Esophagus muscularis mucosa (tissue), 3 donors: ENCODE measurements around the gene ZNF532.

Source experiments
- CTCF ChIP-seq, 3 experiments: fragments of 200-600 bp in 2 of 3; fragments of 450-650 bp in 1 of 3; sonication (generic) in 2 of 3; IDR thresholded peaks; one replicate each; pipeline ENCODE4 v1.5.1; 2017 to 2019; ENCODE audit warnings: antibody characterized with exemption in 3 of 3, mild to moderate bottlenecking in 2 of 3, moderate library complexity in 1 of 3
- POLR2A ChIP-seq: fragments of 450-650 bp; IDR thresholded peaks from one replicate; pipeline ENCODE4 v1.6.1; 2017; ENCODE audit warnings: antibody characterized with exemption, moderate library complexity, mild to moderate bottlenecking, low read depth
- POLR2AphosphoS5 ChIP-seq, 2 donors: sonication (generic); formaldehyde crosslinking; IDR thresholded peaks; one replicate each; pipeline ENCODE4 v1.6.1; 2017; ENCODE audit warnings: antibody characterized with exemption in 2 of 2

GRCh38 chr18:58980991-58981390, 116.3 kb downstream of the ZNF532 start:
- TF ChIP-seq CTCF (IDR thresholded peaks at IDR 0.05) (no peak), POLR2A (no peak), POLR2AphosphoS5 (IDR thresholded peaks at IDR 0.05) (no peak)
